A549 (cell line): ENCODE measurements around the gene TMIGD3. TPM values are rescaled to one million over a fixed set of nuclear protein-coding genes. Genes with fewer than 3 reads are reported as not detected.

ENCODE experiments used
- ATAC-seq, 2 experiments: fragments of 200-7000 bp in 1 of 2; fragments of >200 bp in 1 of 2; cut with Nextera tagmentation in 1 of 2; cut with Tn5 transposase in 1 of 2; 3 replicates each; pipeline versions ENCODE4 v1.8.0 to v1.9.1; 2018 to 2020; ENCODE audit warnings: mild to moderate bottlenecking in 1 of 2, moderate library complexity in 1 of 2
- CTCF ChIA-PET: fragments of 300-600 bp; sonication (Branson Sonifier 250); formaldehyde crosslinking; extraction: SDS; loops from one replicate; lab custom pipeline; 2021; ENCODE audit warnings: antibody characterized with exemption, inconsistent platforms; lab: Yijun Ruan, JAX
- POLR2A ChIA-PET: fragments of 350-600 bp; formaldehyde crosslinking; extraction: SDS; loops from one replicate; lab custom pipeline; 2021; ENCODE audit warnings: antibody characterized with exemption, inconsistent platforms; lab: Yijun Ruan, JAX
- DNase-seq, 2 experiments: peaks; one replicate each; pipeline versions ENCODE4 v3.0.0 to v3.0.0-alpha.2; 2011 to 2016; ENCODE audit warnings: low read depth in 1 of 2, low spot score in 1 of 2
- FAIRE-seq: peaks from 2 replicates; lab custom pipeline; 2011; peaks lifted over from hg19 to GRCh38; lab: Jason Lieb, UNC
- H3K27ac ChIP-seq, 2 experiments: fragments of >200 bp; sonication (Bioruptor Twin); formaldehyde crosslinking; 3 replicates each; pipeline ENCODE4 v1.5.1; 2016 to 2017
- H3K4me1 ChIP-seq: fragments of >200 bp; sonication (Bioruptor Twin); formaldehyde crosslinking; 3 replicates; pipeline ENCODE4 v1.6.1; 2016
- H3K4me2 ChIP-seq: fragments of >200 bp; sonication (Bioruptor Twin); formaldehyde crosslinking; 3 replicates; pipeline ENCODE4 v1.6.1; 2016
- H3K4me3 ChIP-seq: fragments of >200 bp; sonication (Bioruptor Twin); formaldehyde crosslinking; 3 replicates; pipeline ENCODE4 v1.5.1; 2016
- H3K9me3 ChIP-seq: fragments of >200 bp; sonication (Bioruptor Twin); formaldehyde crosslinking; 3 replicates; pipeline ENCODE4 v1.6.1; 2016
- ATOH8 ChIP-seq: fragments of 250-450 bp; sonication (Bioruptor Pico); IDR thresholded peaks from 2 replicates; pipeline ENCODE4 v1.5.0; 2020; ENCODE audit warnings: low read depth, mild to moderate bottlenecking, moderate library complexity
- BHLHE40 ChIP-seq: IDR thresholded peaks from 2 replicates; pipeline ENCODE4 v1.6.1; 2012; ENCODE audit warnings: low read depth, low read length, inconsistent platforms
- CHD2 ChIP-seq: fragments of 150-350 bp; IDR thresholded peaks from 2 replicates; pipeline ENCODE4 v1.6.1; 2014; ENCODE audit warnings: low read length; ENCODE audit not compliant: partially characterized antibody
- CHD4 ChIP-seq: fragments of 200-600 bp; sonication (generic); IDR thresholded peaks from 2 replicates; pipeline ENCODE4 v1.6.1; 2016; ENCODE audit warnings: antibody characterized with exemption, mild to moderate bottlenecking, borderline replicate concordance
- EHMT2 ChIP-seq: fragments of 200-600 bp; sonication (generic); IDR thresholded peaks from 2 replicates; pipeline ENCODE4 v1.6.1; 2016; ENCODE audit warnings: antibody characterized with exemption, low read depth, mild to moderate bottlenecking, moderate library complexity
- EP300 ChIP-seq, 2 experiments: fragments of >200 bp; sonication (Bioruptor Twin); formaldehyde crosslinking; IDR thresholded peaks; 2 replicates in 1 of 2; 3 replicates in 1 of 2; pipeline ENCODE4 v1.6.1; 2016 to 2017
- ESRRA ChIP-seq: fragments of 150-350 bp; IDR thresholded peaks from 2 replicates; pipeline ENCODE4 v1.6.1; 2014; ENCODE audit warnings: mild to moderate bottlenecking, low read length, borderline replicate concordance
- FOSB ChIP-seq: fragments of 250-450 bp; sonication (Bioruptor Pico); IDR thresholded peaks from 2 replicates; pipeline ENCODE4 v1.5.0; 2020; ENCODE audit warnings: mild to moderate bottlenecking, moderate library complexity
- FOSL2 ChIP-seq, 2 experiments: fragments of 450-650 bp in 1 of 2; fragments of >200 bp in 1 of 2; sonication (Bioruptor Twin) in 1 of 2; formaldehyde crosslinking; IDR thresholded peaks; 2 replicates each; pipeline versions ENCODE4 v1.5.0 to v1.6.1; 2016 to 2020; ENCODE audit warnings: mild to moderate bottlenecking in 1 of 2, moderate library complexity in 1 of 2
- FOXS1 ChIP-seq: fragments of 250-450 bp; sonication (Bioruptor Pico); IDR thresholded peaks from 2 replicates; pipeline ENCODE4 v1.5.0; 2020; ENCODE audit warnings: mild to moderate bottlenecking, moderate library complexity
- HMGXB4 ChIP-seq: fragments of 250-450 bp; sonication (Bioruptor Pico); IDR thresholded peaks from 2 replicates; pipeline ENCODE4 v1.5.0; 2021; ENCODE audit warnings: mild to moderate bottlenecking, moderate library complexity, borderline replicate concordance
- HOXA7 ChIP-seq: fragments of 250-450 bp; sonication (Bioruptor Pico); IDR thresholded peaks from 2 replicates; pipeline ENCODE4 v1.5.0; 2020; ENCODE audit warnings: mild to moderate bottlenecking, moderate library complexity
- HOXB13 ChIP-seq: fragments of 250-450 bp; sonication (Bioruptor Pico); IDR thresholded peaks from 2 replicates; pipeline ENCODE4 v1.5.0; 2020; ENCODE audit warnings: low read depth, mild to moderate bottlenecking, moderate library complexity
- JUN ChIP-seq, 2 experiments: fragments of >200 bp; sonication (Bioruptor Twin); formaldehyde crosslinking; IDR thresholded peaks; 2 replicates in 1 of 2; 3 replicates in 1 of 2; pipeline ENCODE4 v1.6.1; 2016 to 2017
- JUNB ChIP-seq: fragments of >200 bp; sonication (Bioruptor Twin); formaldehyde crosslinking; IDR thresholded peaks from 2 replicates; pipeline ENCODE4 v1.6.1; 2016
- KDM1A ChIP-seq: fragments of 200-600 bp; sonication (generic); IDR thresholded peaks from 2 replicates; pipeline ENCODE4 v1.6.1; 2016; ENCODE audit warnings: low read depth, mild to moderate bottlenecking
- KDM5A ChIP-seq: fragments of 200-600 bp; sonication (generic); IDR thresholded peaks from 2 replicates; pipeline ENCODE4 v1.6.1; 2016; ENCODE audit warnings: antibody characterized with exemption, mild to moderate bottlenecking
- MAFK ChIP-seq: fragments of 450-650 bp; IDR thresholded peaks from 2 replicates; pipeline ENCODE4 v1.6.1; 2014; ENCODE audit not compliant: partially characterized antibody
- MAZ ChIP-seq: fragments of 150-350 bp; IDR thresholded peaks from 2 replicates; pipeline ENCODE4 v1.6.1; 2014; ENCODE audit warnings: antibody characterized with exemption, low read depth, low read length, borderline replicate concordance
- MYC ChIP-seq: IDR thresholded peaks from 2 replicates; pipeline ENCODE4 v1.6.1; 2012; ENCODE audit warnings: mild to moderate bottlenecking, inconsistent platforms, low read length, improper control_type of control experiment, borderline replicate concordance
- POLR2AphosphoS2 ChIP-seq: conservative IDR thresholded peaks from 2 replicates; pipeline ENCODE4 v1.6.1; 2012; ENCODE audit warnings: low read length, improper control_type of control experiment, inconsistent platforms
- REST ChIP-seq: fragments of 200-600 bp; sonication (generic); IDR thresholded peaks from 2 replicates; pipeline ENCODE4 v1.6.1; 2016; ENCODE audit warnings: antibody characterized with exemption, mild to moderate bottlenecking, moderate library complexity
- RFX5 ChIP-seq: fragments of 450-650 bp; IDR thresholded peaks from 2 replicates; pipeline ENCODE4 v1.7.1; 2014; ENCODE audit warnings: antibody characterized with exemption, mild to moderate bottlenecking, moderate library complexity
- SREBF2 ChIP-seq: fragments of 450-650 bp; IDR thresholded peaks from 2 replicates; pipeline ENCODE4 v1.6.1; 2014; ENCODE audit warnings: mild to moderate bottlenecking, moderate library complexity
- TFCP2L1 ChIP-seq: fragments of 250-450 bp; sonication (Bioruptor Pico); IDR thresholded peaks from 2 replicates; pipeline ENCODE4 v1.5.0; 2021; ENCODE audit warnings: mild to moderate bottlenecking
- ZC3H11A ChIP-seq: fragments of 450-650 bp; IDR thresholded peaks from 2 replicates; pipeline ENCODE4 v1.6.1; 2014; ENCODE audit warnings: antibody characterized with exemption, mild to moderate bottlenecking
- WGBS: methylation state at CpG from one replicate; pipeline ENCODE4 v1.1.6; 2017; ENCODE audit errors: missing lambda C conversion rate; 5-methylcytosine and 5-hydroxymethylcytosine counted together
- polyA plus RNA-seq, 4 experiments: library from polyadenylated mRNA; depleted of rRNA in 3 of 4; stranded (reverse); fragments of >200 nt; fragmentation: RNase III in 1 of 4; extraction: RNeasy Plus Mini Kit Qiagen cat#74134 plus additional on column Dnase treatment in 1 of 4; gene quantifications; 2 replicates in 3 of 4; 3 replicates in 1 of 4; pipeline ENCODE4 v1.2.3, GENCODE V29; 2011 to 2017

Gene TMIGD3
- polyA plus RNA-seq, 2 of the 4 experiments (the other 2 are of a cell fraction), result not detected

- DNase-seq (no peak), ATAC-seq (no peak)
- H3K27ac ChIP-seq, result no peak overlapping the region
- WGBS, result 63% methylated on average over 6 of the region's 13 CpGs
- TF ChIP-seq POLR2AphosphoS2 (no peak), CHD2 (no peak), TFCP2L1 (no peak), EP300 (IDR thresholded peaks at IDR 0.05) (no peak), MAZ (no peak), KDM1A (no peak)
- TF ChIP-seq, all 56 proteins: peak for 0
- ChIA-PET CTCF (interaction anchor here (3.8 kb wide), 1 partner anchor 8 kb away, joined by 27 read pairs; no protein-coding TSS in a partner anchor), POLR2A (no interaction called here)
- no peak overlapping the region for H3K4me2 ChIP-seq
- FAIRE-seq, result no peak
- no peaks in the 10 kb centered on the region for H3K9me3 ChIP-seq
- H3K4me3 ChIP-seq, result no peak overlapping the region
- H3K4me1 ChIP-seq, result no peaks in the 10 kb centered on the region
These were observed 12.6 kb upstream of the TMIGD3 start for GRCh38 chr1:111516005-111516535.

- POLR2A ChIA-PET, result no interaction called here
- TF ChIP-seq SREBF2 (no peak), ATOH8 (CRISPR knock-in tag) (no peak), RFX5 (no peak), JUN (IDR thresholded peaks at IDR 0.05) (no peak), MAFK (no peak), FOSL2 (IDR thresholded peaks at IDR 0.05) (no peak), FOSL2 (CRISPR knock-in tag; IDR thresholded peaks at IDR 0.05) (no peak), ZC3H11A (no peak), MYC (no peak)
- no peak for DNase-seq
- H3K9me3 ChIP-seq, result no peaks in the 10 kb centered on the region
- H3K4me2 ChIP-seq, result no peak overlapping the region
- H3K4me1 ChIP-seq, result no peaks in the 10 kb centered on the region
- CTCF ChIA-PET, result no interaction called here
- ATAC-seq, result no peak
- WGBS, result 71% methylated on average over 30 of the region's 40 CpGs
- H3K4me3 ChIP-seq, result no peak overlapping the region
- no peak overlapping the region for H3K27ac ChIP-seq
- no peak for FAIRE-seq
These were observed 12.0 kb upstream of the TMIGD3 start for GRCh38 chr1:111515291-111516004.

GRCh38 chr1:111513410-111514020 is 10.1 kb upstream of the TMIGD3 start:
- WGBS, result 66% methylated on average over 8 of the region's 8 CpGs
- POLR2A ChIA-PET, result no interaction called here
- no peak for FAIRE-seq

GRCh38 chr1:111512931-111513330 is 9.5 kb upstream of the TMIGD3 start:
- WGBS, result 95% methylated on average over 3 of the region's 3 CpGs
- Histone ChIP-seq H3K4me1 (peaks cover under 1% of the 10 kb centered on the region), H3K27ac (no peak overlapping the region), H3K4me2 (no peak overlapping the region), H3K4me3 (no peak overlapping the region), H3K9me3 (no peaks in the 10 kb centered on the region)
- DNase-seq (no peak), FAIRE-seq (no peak), ATAC-seq (no peak)
- ChIA-PET POLR2A (no interaction called here), CTCF (interaction anchor here (1.4 kb wide), 1 partner anchor 145 kb away, joined by 3 read pairs; no protein-coding TSS in a partner anchor)
- TF ChIP-seq REST (no peak), BHLHE40 (no peak), HOXA7 (CRISPR knock-in tag) (no peak), HMGXB4 (CRISPR knock-in tag) (no peak), KDM5A (no peak), FOSB (no peak), RFX5 (no peak)

More at GRCh38 chr1:111513410-111514020, 10.1 kb upstream of the TMIGD3 start:
- Histone ChIP-seq H3K4me1 (no peaks in the 10 kb centered on the region), H3K9me3 (no peaks in the 10 kb centered on the region), H3K27ac (no peak overlapping the region), H3K4me2 (no peak overlapping the region), H3K4me3 (no peak overlapping the region)
- CTCF ChIA-PET, result interaction anchor here (1.4 kb wide), 1 partner anchor 145 kb away, joined by 3 read pairs; no protein-coding TSS in a partner anchor
- no peak for ATAC-seq
- TF ChIP-seq EHMT2, result no peak
- TF ChIP-seq MAZ, result no peak
- TF ChIP-seq JUNB, result no peak
- no peak for TF ChIP-seq KDM1A
- no peak for TF ChIP-seq FOXS1
- no peak for TF ChIP-seq JUN (IDR thresholded peaks at IDR 0.05)
- no peak for TF ChIP-seq HOXB13 (CRISPR knock-in tag)
- TF ChIP-seq ESRRA, result no peak
- no peak for TF ChIP-seq RFX5
- TF ChIP-seq CHD4, result no peak
- no peak for TF ChIP-seq ZC3H11A
- DNase-seq, result no peak
